GM13976 (cell line): ENCODE data around the gene TOM1L2.

Experiments
- DNase-seq: peaks from one replicate; pipeline ENCODE4 v3.0.0; 2012; ENCODE audit warnings: low spot score
- in situ Hi-C: fragments of 300-500 bp; cut with MboI; formaldehyde crosslinking; loops from one replicate; pipeline ENCODE4 v1.12.0; 2022; ENCODE audit warnings: low sequenced_read_pairs, mixed read lengths, inconsistent platforms; ENCODE audit not compliant: unreplicated experiment
- TF ChIP-seq, protein P1 (sequence below): IDR thresholded peaks from 2 replicates; pipeline ENCODE4 v1.5.1; 2012; ENCODE audit warnings: borderline replicate concordance, mild to moderate bottlenecking; ENCODE audit not compliant: insufficient read depth; ENCODE audit errors: extremely low read depth, missing control alignments, control extremely low read depth

The TOM1L2 gene

DNA sequence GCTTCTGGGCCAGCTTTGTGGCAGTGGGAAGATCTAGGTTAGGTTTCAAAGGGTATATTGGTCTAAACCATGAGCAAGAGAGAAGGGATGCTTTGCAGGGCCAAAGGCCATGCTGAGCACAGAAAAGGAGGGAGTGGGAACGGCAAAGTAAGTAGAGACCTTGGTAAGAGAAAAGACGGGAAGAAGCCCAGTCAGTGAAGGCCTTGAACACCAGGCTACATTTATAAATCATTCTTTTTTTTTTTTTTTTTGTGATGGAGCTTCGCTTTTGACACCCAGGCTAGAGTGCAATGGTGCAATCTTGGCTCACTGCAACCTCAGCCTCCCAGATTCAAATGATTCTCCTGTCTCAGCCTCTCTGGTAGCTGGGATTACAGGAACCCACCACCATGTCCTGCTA is 18.1 kb downstream of the TOM1L2 start:
- in situ Hi-C loops, result no loop called here
- DNase-seq, result no peak

DNA sequence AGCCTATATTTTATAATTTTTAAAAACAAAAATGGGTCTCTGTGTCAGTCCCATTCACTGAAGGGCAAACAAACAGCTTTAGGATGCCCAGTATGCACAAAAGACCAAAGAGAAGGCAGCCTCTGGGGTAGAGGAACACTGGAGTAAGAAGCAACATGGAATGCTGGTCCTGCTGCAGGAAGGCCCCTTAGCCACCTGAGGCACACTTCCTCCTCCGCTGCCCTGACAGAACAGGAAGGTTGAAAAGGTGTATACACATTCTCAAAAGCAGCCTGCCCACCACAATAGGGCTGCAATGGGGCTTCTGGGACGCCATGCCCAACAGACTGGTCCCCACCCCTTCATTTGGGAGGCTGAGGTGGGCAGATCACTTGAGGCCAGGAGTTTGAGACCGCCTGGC is 19.5 kb downstream of the TOM1L2 start:
- DNase-seq, result no peak
- TF ChIP-seq, protein P1, sequence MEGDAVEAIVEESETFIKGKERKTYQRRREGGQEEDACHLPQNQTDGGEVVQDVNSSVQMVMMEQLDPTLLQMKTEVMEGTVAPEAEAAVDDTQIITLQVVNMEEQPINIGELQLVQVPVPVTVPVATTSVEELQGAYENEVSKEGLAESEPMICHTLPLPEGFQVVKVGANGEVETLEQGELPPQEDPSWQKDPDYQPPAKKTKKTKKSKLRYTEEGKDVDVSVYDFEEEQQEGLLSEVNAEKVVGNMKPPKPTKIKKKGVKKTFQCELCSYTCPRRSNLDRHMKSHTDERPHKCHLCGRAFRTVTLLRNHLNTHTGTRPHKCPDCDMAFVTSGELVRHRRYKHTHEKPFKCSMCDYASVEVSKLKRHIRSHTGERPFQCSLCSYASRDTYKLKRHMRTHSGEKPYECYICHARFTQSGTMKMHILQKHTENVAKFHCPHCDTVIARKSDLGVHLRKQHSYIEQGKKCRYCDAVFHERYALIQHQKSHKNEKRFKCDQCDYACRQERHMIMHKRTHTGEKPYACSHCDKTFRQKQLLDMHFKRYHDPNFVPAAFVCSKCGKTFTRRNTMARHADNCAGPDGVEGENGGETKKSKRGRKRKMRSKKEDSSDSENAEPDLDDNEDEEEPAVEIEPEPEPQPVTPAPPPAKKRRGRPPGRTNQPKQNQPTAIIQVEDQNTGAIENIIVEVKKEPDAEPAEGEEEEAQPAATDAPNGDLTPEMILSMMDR, result no peak
- in situ Hi-C loops, result no loop called here

More for the DNA sequence above, 18.1 kb downstream of the TOM1L2 start:
- TF ChIP-seq, protein P1, result no peak

DNA sequence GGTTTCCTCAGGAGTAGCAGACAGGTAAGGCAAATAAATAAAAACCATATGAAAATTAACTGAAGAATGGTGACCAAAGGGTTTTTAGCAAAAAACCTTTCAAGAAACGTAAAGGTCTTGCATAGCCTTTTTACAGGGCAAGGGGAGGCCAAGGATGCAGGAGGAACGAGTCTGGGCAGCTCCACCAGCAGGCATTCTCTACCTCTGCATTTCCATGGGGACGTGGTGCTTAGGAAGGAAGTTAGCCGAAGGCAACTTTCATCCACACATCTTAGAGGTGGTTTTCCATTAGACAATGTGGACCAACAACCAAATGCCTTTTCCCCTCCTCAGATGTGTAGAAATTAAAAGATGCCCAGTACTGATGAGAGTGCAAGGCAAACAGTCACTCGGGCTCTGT is 20.7 kb downstream of the TOM1L2 start:
- DNase-seq, result no peak
- TF ChIP-seq, protein P1, result no peak
- in situ Hi-C loops, result no loop called here

DNA sequence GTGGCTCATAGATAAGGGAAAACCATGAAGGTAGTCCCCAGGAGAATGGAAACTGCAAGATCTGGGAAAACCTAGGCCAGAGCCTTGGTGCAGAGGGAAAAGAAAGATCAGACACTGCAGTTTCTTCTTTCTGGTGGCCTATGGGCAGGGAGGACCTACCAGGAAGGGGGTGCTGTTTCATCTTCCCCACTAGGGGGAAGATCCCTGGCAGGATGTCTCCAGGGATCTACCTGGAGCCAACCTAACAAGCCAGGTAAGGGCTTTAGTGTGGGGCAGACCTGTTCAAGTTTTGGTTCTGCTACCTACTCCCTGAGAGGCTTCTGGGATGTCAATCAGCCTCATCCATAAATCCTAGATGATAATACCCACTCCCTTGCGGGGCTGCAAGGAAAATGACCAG is 21.4 kb downstream of the TOM1L2 start:
- DNase-seq, result no peak
- in situ Hi-C loops, result no loop called here
- TF ChIP-seq, protein P1, result no peak

DNA sequence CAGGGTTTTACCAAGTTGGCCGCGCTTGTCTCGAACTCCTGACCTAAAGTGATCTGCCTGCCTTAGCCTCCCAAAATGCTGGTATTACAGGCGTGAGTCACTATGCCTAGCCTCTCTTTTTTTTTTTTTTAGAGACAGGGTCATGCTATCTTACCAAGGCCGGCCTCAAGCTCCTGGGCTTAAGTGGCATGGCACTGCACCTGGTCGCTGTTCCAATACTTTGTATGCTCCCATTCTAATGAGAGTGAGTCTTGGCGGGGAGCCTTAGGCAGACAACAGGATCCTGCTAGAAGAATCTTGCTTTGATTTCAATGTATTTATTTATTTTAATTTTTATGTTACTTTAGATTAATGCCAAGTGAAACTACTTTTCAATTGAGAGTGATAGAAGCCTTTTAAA is 21.9 kb downstream of the TOM1L2 start:
- DNase-seq, result no peak
- in situ Hi-C loops, result no loop called here
- TF ChIP-seq, protein P1, result no peak

DNA sequence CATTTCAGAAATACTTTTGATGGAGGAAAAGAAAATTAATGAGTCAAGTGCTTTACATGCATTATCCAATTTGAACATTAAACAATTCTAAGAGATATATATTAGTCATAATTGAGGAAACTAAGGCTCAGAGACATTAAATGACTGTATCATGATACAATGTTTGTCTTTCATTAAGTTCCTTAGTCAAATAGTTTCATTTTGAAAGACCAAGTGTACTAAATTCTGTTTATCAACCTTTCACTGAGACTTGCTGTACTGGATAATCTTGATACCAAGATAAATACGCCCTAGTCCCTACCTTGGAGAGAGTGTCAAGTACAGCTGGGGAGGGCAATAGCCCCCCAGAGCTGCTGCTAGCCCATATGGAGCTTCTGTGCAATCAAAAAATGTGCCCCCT is 24.2 kb downstream of the TOM1L2 start:
- DNase-seq, result no peak
- in situ Hi-C loops, result no loop called here
- TF ChIP-seq, protein P1, result no peak

DNA sequence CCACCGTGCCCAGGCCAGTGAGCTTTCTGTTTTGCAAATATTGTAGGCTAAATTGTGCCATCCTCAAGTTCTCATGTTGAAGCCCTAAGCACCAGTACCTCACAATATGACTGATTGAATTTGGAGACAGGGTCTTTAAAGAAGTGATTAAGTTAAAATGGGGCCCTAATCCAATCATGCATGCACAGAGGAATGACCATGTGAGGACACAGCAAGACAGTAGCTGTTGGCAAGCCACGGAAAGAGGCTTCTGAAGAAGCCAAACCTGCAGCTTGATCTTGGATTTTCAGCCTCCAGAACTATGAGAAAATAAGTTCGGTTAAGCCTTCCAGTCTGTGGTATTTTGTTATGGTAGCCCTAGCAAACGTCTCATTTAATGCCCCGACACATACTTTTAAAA is 24.9 kb downstream of the TOM1L2 start:
- TF ChIP-seq, protein P1, result no peak
- in situ Hi-C loops, result no loop called here
- DNase-seq, result no peak
